Measurements from ENCODE around the gene PODXL. TPM values are rescaled to one million over a fixed set of nuclear protein-coding genes. Genes with fewer than 3 reads are reported as not detected.
"Not testable (repeated sequence)": the region's sequence is repeated elsewhere in the genome, so short reads cannot be mapped to it uniquely, and the experiment has no call there.

The PODXL gene
- total RNA-seq, 2 experiments from 2014 or later = 0.62 to 1.3 TPM

DNA sequence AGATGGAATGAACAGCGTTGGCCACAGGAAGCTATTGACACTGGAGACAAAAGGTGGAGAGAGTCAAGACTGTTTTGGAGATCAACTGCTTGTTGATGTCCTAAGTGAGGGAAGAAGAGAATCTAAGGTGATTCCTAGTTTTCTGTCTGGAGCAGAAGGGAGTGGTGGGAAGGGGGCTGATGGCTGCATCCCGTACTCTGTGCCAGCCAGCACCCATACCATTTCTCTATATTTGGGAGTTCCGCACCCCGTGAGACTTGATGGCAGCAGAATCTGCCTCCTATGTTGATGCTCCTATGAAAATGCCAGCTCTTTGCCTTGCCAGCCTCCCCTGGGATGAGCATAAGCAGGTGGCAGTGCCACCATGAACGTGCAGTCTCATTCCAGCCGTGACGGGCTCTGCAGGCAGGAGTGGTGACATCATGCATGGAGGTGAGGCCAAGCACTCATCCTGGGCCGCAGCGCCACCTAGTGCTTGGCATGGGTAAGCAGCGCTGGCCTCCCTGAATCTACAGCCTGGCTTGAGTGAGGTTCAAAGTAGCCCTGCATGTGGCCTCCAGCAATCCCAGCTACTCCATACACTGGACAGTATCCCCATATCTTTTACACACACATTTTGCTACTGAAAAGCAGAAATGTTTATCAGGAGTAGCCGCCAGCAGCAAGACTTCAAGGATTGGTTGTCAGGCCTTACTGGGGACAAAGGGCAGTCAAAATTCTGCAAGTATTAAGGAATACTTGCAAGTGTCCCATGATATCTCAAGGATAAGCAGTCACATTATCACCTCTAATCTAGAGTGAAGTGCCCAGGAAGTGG is 43.0 kb downstream of the PODXL start:
- H3K9me3 Mint-ChIP-seq = no peaks in the 10 kb centered on the region
- no peaks in the 10 kb centered on the region for H3K36me3 Mint-ChIP-seq
- peaks cover 12% of the 10 kb centered on the region for H3K4me1 Mint-ChIP-seq (ENCODE audit: low read depth)
- intact Hi-C loops (cut with micrococcal nuclease) = loop anchor here (1.0 kb wide), 1 partner anchor 12 kb away; no protein-coding TSS in a partner anchor
- DNase-seq = peak; percentile 88
- H3K27me3 Mint-ChIP-seq = peaks cover 6% of the 10 kb centered on the region
- H3K27ac Mint-ChIP-seq = no peak overlapping the region
- POLR2A ChIA-PET = no interaction called here
- CTCF ChIA-PET = interaction anchor here (0.6 to 4.9 kb wide), 20 partner anchors 9 to 454 kb away, joined by 3 to 24 read pairs (median 3); no protein-coding TSS in a partner anchor
- H3K4me3 Mint-ChIP-seq = no peak overlapping the region

DNA sequence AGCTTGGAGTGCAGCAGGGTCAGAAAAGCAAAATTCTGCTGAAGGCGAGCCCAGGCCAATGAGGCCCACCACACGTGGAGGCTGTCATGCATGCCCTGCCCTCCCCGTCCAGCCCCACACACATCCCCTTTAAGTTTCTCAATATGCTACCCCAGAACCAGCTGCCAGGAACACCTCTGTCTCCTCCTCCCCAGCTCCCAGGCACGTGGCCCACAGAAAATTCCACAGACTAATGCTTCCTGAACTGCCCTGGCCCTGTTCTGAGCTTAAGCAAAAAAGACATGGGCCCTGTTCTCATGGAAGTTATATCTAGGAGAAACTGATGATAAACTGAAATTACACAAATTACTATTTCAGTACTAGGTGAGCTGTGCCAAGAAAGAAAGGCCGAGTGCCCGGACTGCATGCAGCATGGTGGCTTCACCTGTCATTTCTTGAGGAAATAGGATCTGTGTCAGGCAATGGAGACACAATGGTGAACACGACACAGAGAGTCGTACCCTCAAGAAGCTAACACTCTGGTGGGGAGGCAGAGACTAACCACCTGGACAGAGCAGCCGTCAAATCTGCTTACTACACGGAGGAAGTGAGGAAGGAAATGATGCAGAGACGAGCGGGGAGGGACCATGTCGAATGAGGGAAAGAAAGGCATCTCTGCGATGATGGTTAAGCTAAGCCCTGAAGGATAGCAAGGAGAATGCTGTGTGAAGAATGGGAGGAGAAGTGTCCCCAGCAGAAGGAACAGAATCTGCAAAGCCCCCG is 44.5 kb downstream of the PODXL start:
- H3K27me3 Mint-ChIP-seq = peaks cover 11% of the 10 kb centered on the region
- H3K27ac Mint-ChIP-seq = no peak overlapping the region
- no peak overlapping the region for H3K4me3 Mint-ChIP-seq
- H3K9me3 Mint-ChIP-seq = no peaks in the 10 kb centered on the region
- intact Hi-C loops (cut with micrococcal nuclease) = no loop called here
- ChIA-PET CTCF (interaction anchor here (0.5 to 4.9 kb wide), 10 partner anchors 9 to 443 kb away, joined by 3 to 24 read pairs (median 4); no protein-coding TSS in a partner anchor), POLR2A (no interaction called here)
- H3K4me1 Mint-ChIP-seq (ENCODE audit: low read depth) = peaks cover 20% of the 10 kb centered on the region
- no peak for DNase-seq
- H3K36me3 Mint-ChIP-seq = no peaks in the 10 kb centered on the region

DNA sequence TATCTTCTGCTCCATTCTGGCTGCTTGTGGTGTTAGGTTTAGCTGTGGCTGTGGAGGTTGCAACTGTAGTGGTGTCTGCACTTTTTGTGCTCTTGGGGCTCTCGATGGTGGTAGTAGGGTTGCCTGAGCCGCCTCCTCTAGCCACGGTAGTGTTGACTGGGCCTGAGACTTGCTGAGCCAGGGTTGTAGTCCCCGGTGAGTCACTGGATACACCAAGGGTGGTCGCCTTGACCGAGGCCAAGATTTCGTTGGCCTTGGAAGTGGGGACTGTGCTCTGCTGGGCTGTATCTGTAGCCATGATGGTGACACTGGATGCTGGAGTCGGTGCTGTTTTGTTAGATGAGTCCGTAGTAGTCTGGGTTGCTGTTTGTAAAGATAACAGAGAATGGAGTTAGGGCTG is 45.4 kb downstream of the PODXL start:
- H3K27ac Mint-ChIP-seq = no peak overlapping the region
- peaks cover 11% of the 10 kb centered on the region for H3K27me3 Mint-ChIP-seq
- ChIA-PET POLR2A (no interaction called here), CTCF (interaction anchor here (0.7 to 4.9 kb wide), 4 partner anchors 10 to 144 kb away, joined by 3 to 24 read pairs (median 4); no protein-coding TSS in a partner anchor)
- no peaks in the 10 kb centered on the region for H3K9me3 Mint-ChIP-seq
- intact Hi-C loops (cut with micrococcal nuclease) = no loop called here
- H3K4me3 Mint-ChIP-seq = no peak overlapping the region
- H3K36me3 Mint-ChIP-seq = no peaks in the 10 kb centered on the region
- no peak for DNase-seq
- H3K4me1 Mint-ChIP-seq (ENCODE audit: low read depth) = peaks cover 20% of the 10 kb centered on the region

DNA sequence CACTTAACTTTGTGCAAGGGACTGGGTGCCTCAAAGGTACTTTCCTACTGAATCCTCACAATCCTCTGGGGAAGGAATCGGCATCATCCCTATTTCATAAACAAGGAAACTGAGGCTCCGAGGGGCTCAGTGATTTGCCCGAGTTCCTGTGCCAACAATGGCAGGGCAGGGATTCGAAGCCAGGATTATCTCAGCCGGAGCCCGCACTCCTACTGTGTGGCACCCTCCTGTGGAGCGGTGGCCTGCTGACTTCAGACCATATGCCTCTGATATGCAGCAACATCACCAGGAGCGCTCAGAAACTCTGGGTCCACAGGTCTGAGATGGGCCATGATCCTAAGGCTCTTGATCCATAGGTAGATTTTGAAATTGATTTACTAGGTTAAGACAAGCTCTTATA is 46.6 kb downstream of the PODXL start:
- peaks cover 22% of the 10 kb centered on the region for H3K4me1 Mint-ChIP-seq (ENCODE audit: low read depth)
- H3K36me3 Mint-ChIP-seq = no peaks in the 10 kb centered on the region
- ChIA-PET CTCF (interaction anchor here (3.4 to 4.9 kb wide), 2 partner anchors 35 to 146 kb away, joined by 24 to 34 read pairs; no protein-coding TSS in a partner anchor), POLR2A (no interaction called here)
- no peak for DNase-seq
- no peak overlapping the region for H3K27ac Mint-ChIP-seq
- H3K27me3 Mint-ChIP-seq = peaks cover 11% of the 10 kb centered on the region
- H3K4me3 Mint-ChIP-seq = no peak overlapping the region
- intact Hi-C loops (cut with micrococcal nuclease) = loop anchor here (5.0 to 10.0 kb wide), 3 partner anchors 38 to 275 kb away; partner anchors contain the start of gene MKLN1
- H3K9me3 Mint-ChIP-seq = no peaks in the 10 kb centered on the region

DNA sequence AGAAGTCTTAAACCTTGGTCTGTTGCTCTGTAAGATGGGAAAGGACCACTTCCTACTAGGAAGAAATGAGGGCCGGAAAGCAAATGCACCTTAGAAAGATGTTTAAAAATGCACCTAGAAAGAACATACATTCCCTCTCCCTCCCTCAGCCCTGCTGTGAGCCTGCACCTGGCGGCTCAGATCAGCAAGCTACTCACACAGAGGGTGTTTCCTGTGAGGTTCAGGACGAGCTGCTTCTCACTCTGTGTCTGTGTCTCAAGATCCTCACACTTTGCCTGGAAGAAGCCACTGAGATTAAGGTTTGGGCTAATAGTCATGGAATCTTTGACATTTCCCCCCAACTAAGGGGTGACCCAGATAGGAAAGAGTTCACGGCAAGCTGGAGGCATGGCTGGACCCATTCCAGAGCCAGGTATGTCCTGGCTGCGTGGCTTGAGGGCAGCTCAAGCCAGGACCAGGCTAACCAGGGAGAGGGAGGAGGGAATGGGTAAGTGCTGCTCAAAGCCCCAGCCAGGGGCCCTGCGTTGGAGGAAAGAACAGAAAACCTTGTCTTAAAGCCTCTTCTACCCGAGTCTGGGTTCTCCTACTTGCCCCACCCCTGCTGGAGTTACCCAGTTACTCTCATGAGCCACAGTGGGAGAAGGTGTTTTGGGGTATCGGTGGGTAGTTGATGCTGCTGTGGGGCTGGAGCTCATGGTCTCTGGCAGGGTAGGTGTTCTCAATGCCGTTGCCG is 47.5 kb downstream of the PODXL start:
- H3K27me3 Mint-ChIP-seq = peaks cover 11% of the 10 kb centered on the region
- H3K4me3 Mint-ChIP-seq = no peak overlapping the region
- no peaks in the 10 kb centered on the region for H3K9me3 Mint-ChIP-seq
- H3K4me1 Mint-ChIP-seq (ENCODE audit: low read depth) = peaks cover 24% of the 10 kb centered on the region
- H3K36me3 Mint-ChIP-seq = no peaks in the 10 kb centered on the region
- no peak for DNase-seq
- intact Hi-C loops (cut with micrococcal nuclease) = loop anchor here (1.0 to 10.0 kb wide), 4 partner anchors 38 to 274 kb away; partner anchors contain the start of gene MKLN1
- ChIA-PET POLR2A (interaction anchor here (0.5 to 1.1 kb wide), 2 partner anchors 23 to 538 kb away, joined by 3 to 5 read pairs; no protein-coding TSS in a partner anchor), CTCF (interaction anchor here (0.9 to 3.4 kb wide), 2 partner anchors 38 to 147 kb away, joined by 3 to 34 read pairs; no protein-coding TSS in a partner anchor)
- no peak overlapping the region for H3K27ac Mint-ChIP-seq

DNA sequence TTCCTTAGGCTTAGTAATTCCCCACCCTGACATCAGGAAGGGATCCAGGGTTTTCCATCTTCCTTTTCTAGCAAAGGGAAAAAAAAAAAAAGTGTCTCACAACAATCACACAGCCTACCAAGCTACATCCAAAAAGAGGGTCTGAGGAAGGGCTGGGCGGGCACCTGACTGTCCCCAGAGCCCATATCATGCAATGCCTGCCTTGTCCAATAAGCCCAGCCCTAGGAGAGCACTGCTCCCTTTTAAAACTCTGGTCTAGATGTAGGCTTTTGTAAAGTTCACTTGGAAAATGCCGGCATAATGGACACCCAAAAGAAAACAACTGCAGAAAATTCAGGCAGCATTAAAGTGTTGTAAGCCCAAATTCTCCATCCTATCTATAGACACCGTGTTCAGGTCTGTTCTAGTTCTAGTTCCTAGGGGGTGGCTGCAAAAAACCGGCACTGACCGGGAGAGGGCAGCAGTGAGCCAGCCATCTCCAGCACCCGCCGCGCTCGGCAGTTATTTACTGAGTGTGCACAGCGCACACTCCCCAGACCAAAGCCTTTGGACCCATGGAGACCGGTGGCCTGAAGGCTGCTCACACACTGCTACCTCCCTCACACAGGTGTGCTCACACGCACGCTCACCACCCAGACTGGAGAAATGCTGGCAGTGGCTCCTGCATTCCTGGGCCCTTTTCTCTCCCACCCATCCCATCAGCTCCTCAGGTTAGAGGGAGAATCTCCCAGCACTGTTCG is 48.7 kb downstream of the PODXL start:
- Mint-ChIP-seq H3K9me3 (no peaks in the 10 kb centered on the region), H3K36me3 (no peaks in the 10 kb centered on the region), H3K4me3 (peak overlapping the region; percentile 20), H3K27me3 (peaks cover 9% of the 10 kb centered on the region), H3K4me1 (ENCODE audit: low read depth) (peaks cover 18% of the 10 kb centered on the region), H3K27ac (no peak overlapping the region)
- ChIA-PET POLR2A (no interaction called here), CTCF (interaction anchor here (0.7 to 3.4 kb wide), 5 partner anchors 10 to 1228 kb away, joined by 3 to 34 read pairs (median 5); no protein-coding TSS in a partner anchor)
- DNase-seq = peak; percentile 88
- intact Hi-C loops (cut with micrococcal nuclease) = loop anchor here (1.0 to 10.0 kb wide), 4 partner anchors 40 to 273 kb away; partner anchors contain the start of gene MKLN1

DNA sequence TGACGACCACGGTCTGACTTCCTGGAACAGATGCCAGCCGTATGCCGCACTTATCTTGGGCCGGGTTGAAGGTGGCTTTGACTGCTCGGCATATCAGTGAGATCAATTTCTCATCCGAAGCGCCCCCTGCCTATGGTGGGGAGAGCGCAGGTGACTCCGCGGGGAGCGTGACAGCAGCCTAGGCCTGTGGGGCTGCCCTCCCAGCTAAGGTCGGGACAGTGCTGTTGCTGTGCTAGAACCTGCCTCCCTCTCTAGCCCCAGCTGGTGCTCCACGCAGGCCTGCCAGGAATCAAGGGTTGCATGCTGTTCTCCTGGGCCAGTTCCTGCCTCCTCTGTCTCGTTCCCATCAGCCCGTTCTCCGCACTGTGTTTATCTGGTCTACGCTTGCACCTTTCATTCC is 49.8 kb downstream of the PODXL start:
- CTCF ChIA-PET = interaction anchor here (0.9 to 3.4 kb wide), 3 partner anchors 8 to 149 kb away, joined by 3 to 34 read pairs (median 5); no protein-coding TSS in a partner anchor
- Mint-ChIP-seq H3K27ac (no peak overlapping the region), H3K9me3 (no peaks in the 10 kb centered on the region), H3K27me3 (peaks cover 9% of the 10 kb centered on the region), H3K4me1 (ENCODE audit: low read depth) (peaks cover 24% of the 10 kb centered on the region), H3K36me3 (no peaks in the 10 kb centered on the region), H3K4me3 (no peak overlapping the region)
- DNase-seq = no peak
- POLR2A ChIA-PET = no interaction called here
- intact Hi-C loops (cut with micrococcal nuclease) = loop anchor here (5.0 to 10.0 kb wide), 3 partner anchors 41 to 272 kb away; partner anchors contain the start of gene MKLN1

DNA sequence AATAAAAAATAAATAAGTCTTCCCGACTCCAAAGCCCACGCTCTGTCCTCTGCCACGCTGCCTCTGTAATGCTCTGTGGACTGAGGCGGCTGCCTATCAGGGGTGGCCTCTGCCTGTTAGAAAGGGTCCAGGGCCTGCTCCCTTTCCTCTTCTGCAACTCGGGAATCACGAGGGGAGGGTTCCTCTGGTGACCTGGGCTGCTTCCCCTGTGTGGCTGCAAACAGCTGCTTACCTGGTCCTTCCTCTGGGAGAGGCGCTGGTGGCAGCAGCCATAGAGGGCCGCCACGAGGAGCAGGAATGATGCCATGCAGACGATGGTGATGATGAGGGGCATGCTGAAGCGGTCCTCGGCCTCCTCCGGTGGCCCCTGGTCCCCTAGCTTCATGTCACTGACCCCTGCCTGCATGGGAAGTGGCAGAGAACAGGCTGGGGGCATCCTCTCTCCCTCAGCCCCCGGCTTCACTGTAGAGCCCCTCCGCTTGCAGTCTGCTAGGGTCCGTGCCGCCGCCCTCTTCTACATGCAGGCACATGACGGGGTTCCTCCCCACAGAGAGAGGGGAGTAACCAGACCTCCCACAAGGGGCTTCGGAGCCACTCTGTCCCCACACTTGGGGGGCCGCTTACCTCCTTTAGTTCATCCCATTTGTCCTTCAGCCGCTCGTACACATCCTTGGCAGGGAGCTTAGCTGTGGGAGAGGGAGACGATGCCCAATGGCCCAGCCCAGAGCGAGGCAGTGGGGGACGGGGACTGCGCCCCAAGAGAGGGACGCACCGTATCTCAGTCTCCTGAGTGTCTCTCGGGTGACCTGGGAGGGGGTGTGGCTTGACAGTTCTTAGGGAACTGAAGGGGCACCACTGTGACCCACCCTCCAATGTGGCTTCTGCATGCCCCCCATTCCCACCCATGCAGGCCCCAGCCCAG is 50.5 kb downstream of the PODXL start:
- intact Hi-C loops (cut with micrococcal nuclease) = loop anchor here (5.0 to 10.0 kb wide), 3 partner anchors 41 to 271 kb away; partner anchors contain the start of gene MKLN1
- Mint-ChIP-seq H3K4me1 (ENCODE audit: low read depth) (peaks cover 31% of the 10 kb centered on the region), H3K4me3 (no peak overlapping the region), H3K27ac (no peak overlapping the region), H3K9me3 (no peaks in the 10 kb centered on the region), H3K36me3 (no peaks in the 10 kb centered on the region), H3K27me3 (peaks cover 9% of the 10 kb centered on the region)
- CTCF ChIA-PET = interaction anchor here (1.3 to 3.4 kb wide), 4 partner anchors 8 to 150 kb away, joined by 3 to 34 read pairs (median 6); no protein-coding TSS in a partner anchor
- POLR2A ChIA-PET = no interaction called here
- no peak for DNase-seq

DNA sequence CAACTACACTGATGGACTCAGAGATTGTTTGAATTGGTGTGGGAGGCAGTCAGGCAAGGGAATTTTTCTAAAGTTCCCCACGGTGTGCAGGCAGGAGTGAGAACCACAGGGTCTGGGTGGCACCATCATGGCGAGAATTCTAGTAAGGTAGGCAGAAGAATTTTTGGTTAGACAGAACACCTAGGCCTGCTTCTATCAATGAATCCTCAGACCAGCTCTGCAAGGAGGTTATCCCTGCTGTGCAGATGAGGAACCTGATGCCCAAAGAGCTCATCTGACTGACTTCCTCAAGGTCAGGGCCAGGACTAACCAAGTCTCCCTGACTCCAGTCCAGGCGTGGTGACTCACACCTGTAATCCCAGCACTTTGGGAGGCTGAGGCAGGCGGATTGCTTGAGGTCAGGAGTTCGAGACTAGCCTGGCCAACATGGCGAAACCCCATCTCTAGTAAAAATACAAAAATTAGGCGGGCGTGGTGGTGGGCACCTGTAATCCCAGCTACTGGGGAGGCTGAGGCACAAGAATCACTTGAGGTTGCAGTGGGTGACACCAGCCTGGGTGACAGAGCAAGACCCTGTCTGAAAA is 51.3 kb downstream of the PODXL start:
- H3K27me3 Mint-ChIP-seq, H3K36me3 Mint-ChIP-seq, H3K4me3 Mint-ChIP-seq, POLR2A ChIA-PET, DNase-seq, H3K9me3 Mint-ChIP-seq, H3K27ac Mint-ChIP-seq: not testable (repeated sequence)
- CTCF ChIA-PET = interaction anchor here (0.6 to 1.6 kb wide), 4 partner anchors 9 to 435 kb away, joined by 3 to 7 read pairs (median 3); no protein-coding TSS in a partner anchor
- H3K4me1 Mint-ChIP-seq (ENCODE audit: low read depth) = peaks cover 36% of the 10 kb centered on the region
- intact Hi-C loops (cut with micrococcal nuclease) = loop anchor here (5.0 to 10.0 kb wide), 3 partner anchors 42 to 270 kb away; partner anchors contain the start of gene MKLN1

Data from activated CD4-positive, alpha-beta memory T cell treated with anti-CD3 and anti-CD28 coated beads for 36 hours (primary cell).